ENCODE results near the gene ERG. TPM values are rescaled to one million over a fixed set of nuclear protein-coding genes. Genes with fewer than 3 reads are reported as not detected.
A peak's percentile ranks its signal among the peaks of the same experiment; 100 is the strongest.

ERG gene
- total RNA-seq, 1 donor from 2014 or later = 0.12 TPM

DNA sequence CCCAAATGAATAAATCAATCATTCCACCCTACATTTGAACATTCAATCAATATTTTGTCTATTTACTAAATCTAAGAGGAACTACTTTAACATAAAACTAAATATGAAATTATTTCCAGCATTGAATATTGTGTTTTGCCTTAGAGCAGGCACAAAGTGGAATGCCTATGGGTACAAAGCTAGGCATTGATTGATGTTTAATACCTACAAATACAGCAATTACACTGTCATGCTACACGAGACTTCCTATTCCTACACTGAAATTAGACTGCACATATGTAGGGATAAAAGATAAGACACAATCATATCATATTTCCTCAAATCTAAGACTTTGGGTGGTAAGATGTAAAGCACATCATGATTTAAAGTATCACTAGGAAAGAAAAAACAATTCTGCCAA is 12.9 kb upstream of the ERG start:
- Mint-ChIP-seq H3K36me3 (ENCODE audit: low read depth) (no peaks in the 10 kb centered on the region), H3K27me3 (peaks cover 21% of the 10 kb centered on the region), H3K9me3 (no peaks in the 10 kb centered on the region), H3K4me3 (no peak overlapping the region), H3K4me1 (peaks cover 13% of the 10 kb centered on the region), H3K27ac (no peak overlapping the region)
- no peak for DNase-seq
- intact Hi-C loops (cut with micrococcal nuclease) = no loop called here

DNA sequence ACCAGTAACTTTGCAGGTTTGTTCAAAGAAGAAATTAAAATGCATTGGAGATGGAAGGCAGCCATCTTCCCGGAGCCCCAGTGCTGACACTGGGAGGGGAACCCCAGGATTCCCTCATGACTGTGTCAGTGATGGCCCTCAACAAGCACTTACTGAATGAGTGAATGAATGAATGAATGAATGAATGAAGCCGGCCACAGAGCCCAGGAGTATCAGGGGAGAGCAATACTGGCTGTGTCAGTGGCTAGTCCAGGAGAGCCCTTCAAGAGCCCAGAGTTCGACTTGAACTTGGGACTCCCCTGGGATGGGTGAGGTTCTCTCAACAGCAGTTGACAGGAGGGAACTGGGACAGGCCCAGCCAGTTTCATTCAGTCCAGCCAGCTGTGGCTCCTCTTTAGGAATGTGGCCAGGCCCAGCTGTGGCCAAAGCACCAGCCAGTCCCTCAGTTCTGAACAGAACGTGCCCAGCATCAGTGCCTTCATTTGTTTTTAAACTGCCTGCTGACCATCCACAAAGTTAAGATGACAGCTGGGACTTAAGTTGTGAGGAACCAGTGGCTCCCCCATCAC is 9.2 kb upstream of the ERG start:
- H3K36me3 Mint-ChIP-seq (ENCODE audit: low read depth) = no peaks in the 10 kb centered on the region
- peaks cover 18% of the 10 kb centered on the region for H3K27me3 Mint-ChIP-seq
- H3K27ac Mint-ChIP-seq = no peak overlapping the region
- intact Hi-C loops (cut with micrococcal nuclease) = loop anchor here (5.0 kb wide), 2 partner anchors 205 to 225 kb away; no protein-coding TSS in a partner anchor
- no peak overlapping the region for H3K4me3 Mint-ChIP-seq
- DNase-seq = no peak
- H3K4me1 Mint-ChIP-seq = peaks cover 13% of the 10 kb centered on the region
- H3K9me3 Mint-ChIP-seq = no peaks in the 10 kb centered on the region

DNA sequence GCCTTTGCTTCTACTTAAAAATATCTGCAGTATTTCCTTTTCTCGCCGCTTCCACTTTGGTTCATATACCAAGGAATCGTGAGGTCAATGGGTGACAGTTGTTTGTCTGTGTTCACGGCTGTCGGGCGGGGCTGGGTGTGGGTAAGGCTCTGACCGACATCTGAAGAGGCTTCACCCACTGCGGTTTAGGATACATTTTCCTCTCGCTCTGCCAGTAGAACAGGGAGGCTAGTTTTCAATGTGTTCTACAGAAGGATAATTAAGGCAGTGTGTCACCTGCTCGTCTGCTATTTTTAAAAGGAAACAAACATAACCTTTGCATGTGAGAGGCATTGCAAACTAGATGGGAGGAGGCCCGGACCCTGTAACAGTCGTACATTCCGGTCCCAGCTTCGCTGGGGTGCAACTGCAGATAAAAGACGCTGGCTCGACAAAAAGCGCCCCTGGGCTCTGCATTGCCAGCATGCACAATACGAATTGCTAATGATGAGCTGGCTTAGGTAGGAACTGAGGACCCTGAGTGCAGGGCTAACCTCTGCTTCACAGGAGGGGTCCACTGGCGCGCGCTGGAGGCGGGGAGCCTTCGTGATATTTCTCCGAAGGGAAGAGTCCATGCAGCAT is 8.5 kb upstream of the ERG start:
- DNase-seq = peak; percentile 81
- Mint-ChIP-seq H3K27ac (peak overlapping the region; percentile 41), H3K27me3 (peaks cover 18% of the 10 kb centered on the region), H3K9me3 (no peaks in the 10 kb centered on the region), H3K4me1 (peaks cover 13% of the 10 kb centered on the region), H3K4me3 (peak overlapping the region; percentile 75), H3K36me3 (ENCODE audit: low read depth) (no peaks in the 10 kb centered on the region)
- intact Hi-C loops (cut with micrococcal nuclease) = loop anchor here (1.0 to 5.0 kb wide), 3 partner anchors 206 to 632 kb away; no protein-coding TSS in a partner anchor

DNA sequence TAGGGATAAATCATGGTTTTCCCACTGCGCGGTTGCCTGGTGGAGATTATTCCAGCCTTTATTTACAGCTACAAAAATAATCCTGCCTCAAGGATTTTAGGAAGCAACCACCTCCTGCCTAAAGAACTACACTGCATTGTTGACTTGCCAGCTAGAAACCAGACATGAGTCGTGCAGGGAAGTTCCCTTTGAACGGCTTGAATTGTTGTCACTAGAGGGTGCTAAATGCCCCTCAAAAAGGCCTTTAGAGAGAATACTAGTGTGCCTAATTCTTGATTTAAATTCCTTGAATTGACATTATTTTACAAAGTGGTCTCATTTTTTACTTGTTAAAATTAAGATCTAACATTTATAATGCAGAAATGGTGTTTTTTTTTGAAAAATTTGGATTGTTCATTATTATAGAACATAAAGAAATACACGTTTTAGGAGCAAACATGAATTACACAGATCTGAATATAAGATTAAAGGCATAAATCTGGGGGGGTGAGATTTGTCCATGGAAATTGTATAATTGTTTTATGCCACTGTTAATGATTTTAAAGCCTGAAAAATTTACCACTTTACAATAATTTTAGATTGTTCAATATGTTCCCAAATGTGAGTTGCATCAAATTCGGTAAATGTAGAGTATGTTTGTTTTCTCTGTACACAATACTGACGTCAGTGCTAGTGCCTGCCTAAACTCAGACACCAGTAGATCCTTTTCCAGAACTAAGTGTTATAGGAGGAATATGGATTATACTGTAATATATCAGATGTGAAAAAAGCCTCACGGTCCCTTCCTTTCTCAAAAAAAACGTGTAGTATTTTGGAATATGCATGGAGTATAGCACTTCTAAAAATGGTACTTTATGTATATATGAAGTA is 7.6 kb upstream of the ERG start:
- intact Hi-C loops (cut with micrococcal nuclease) = loop anchor here (1.0 to 5.0 kb wide), 3 partner anchors 206 to 632 kb away; no protein-coding TSS in a partner anchor

DNA sequence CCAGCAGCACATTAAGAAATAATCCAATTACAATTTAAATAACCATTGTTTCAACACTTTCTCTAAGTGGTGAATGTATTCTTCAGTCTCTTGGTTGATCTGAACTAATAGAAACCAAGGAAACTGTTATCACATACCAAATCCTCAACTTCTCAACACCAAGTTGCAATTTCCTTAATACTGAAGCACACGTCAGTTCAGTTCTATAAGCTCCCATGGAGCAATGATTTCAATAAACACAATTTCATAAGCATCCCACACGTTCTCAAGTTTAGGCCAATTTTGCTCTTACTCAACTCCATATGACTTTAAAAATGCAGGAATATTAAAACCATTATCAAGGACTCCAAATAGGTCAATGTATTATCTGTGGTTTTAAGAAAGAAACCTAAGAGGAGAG is 5.8 kb upstream of the ERG start:
- H3K27me3 Mint-ChIP-seq = peaks cover 21% of the 10 kb centered on the region
- no peaks in the 10 kb centered on the region for H3K9me3 Mint-ChIP-seq
- H3K4me3 Mint-ChIP-seq = no peak overlapping the region
- intact Hi-C loops (cut with micrococcal nuclease) = no loop called here
- DNase-seq = no peak
- peaks cover 14% of the 10 kb centered on the region for H3K4me1 Mint-ChIP-seq
- no peaks in the 10 kb centered on the region for H3K36me3 Mint-ChIP-seq (ENCODE audit: low read depth)
- H3K27ac Mint-ChIP-seq = no peak overlapping the region

More for the DNA sequence above, 7.6 kb upstream of the ERG start:
- peak; percentile 81 for DNase-seq
- Mint-ChIP-seq H3K27ac (no peak overlapping the region), H3K9me3 (no peaks in the 10 kb centered on the region), H3K4me3 (no peak overlapping the region), H3K27me3 (peaks cover 19% of the 10 kb centered on the region), H3K36me3 (ENCODE audit: low read depth) (no peaks in the 10 kb centered on the region), H3K4me1 (peaks cover 13% of the 10 kb centered on the region)

DNA sequence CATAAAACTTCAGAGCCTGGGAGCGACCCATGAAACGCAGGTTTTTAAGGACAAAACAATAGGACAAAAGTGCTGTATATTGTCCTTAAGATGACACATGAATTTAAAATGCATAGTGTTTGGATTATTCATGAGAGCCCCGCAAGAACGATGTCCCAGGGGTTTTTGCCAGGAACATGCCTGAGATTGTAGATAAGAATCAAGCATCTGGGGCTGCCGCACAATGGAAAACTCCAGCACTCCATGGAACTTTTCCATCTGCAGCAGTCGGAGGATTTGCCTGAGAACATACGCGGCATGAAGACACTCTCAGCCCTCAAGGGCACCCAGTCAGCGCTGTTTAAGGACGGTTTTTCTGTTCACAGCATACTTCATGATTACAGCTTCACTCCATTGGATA is 5.3 kb upstream of the ERG start:
- Mint-ChIP-seq H3K27me3 (peaks cover 26% of the 10 kb centered on the region), H3K4me3 (no peak overlapping the region)
- intact Hi-C loops (cut with micrococcal nuclease) = no loop called here

DNA sequence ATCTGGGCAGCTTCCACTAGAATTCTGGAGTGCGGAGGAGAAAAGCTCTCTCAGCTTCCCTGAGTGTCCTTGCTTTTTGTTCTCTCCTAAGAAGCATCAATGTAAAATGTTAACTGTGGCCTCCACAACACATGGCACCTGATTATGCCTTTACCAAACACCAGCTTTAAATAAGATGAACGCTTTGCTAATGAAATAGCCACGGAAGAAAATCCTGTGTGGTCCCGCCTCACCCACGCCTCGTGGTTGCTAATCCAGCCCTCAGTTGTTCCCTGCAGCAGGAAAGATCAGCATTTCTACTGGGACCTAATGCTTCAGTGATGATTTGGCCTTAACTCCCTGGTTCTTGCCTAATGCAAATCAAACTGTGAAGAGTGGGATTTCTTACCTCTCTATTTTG is 1.8 kb upstream of the ERG start:
- Mint-ChIP-seq H3K4me3 (no peak overlapping the region), H3K9me3 (no peaks in the 10 kb centered on the region), H3K4me1 (peaks cover 2% of the 10 kb centered on the region), H3K27me3 (peaks cover 48% of the 10 kb centered on the region), H3K36me3 (ENCODE audit: low read depth) (no peaks in the 10 kb centered on the region), H3K27ac (no peak overlapping the region)
- no peak for DNase-seq
- intact Hi-C loops (cut with micrococcal nuclease) = no loop called here

More for the DNA sequence above, 5.3 kb upstream of the ERG start:
- Mint-ChIP-seq H3K9me3 (no peaks in the 10 kb centered on the region), H3K4me1 (peaks cover 15% of the 10 kb centered on the region), H3K27ac (no peak overlapping the region), H3K36me3 (ENCODE audit: low read depth) (no peaks in the 10 kb centered on the region)
- no peak for DNase-seq

DNA sequence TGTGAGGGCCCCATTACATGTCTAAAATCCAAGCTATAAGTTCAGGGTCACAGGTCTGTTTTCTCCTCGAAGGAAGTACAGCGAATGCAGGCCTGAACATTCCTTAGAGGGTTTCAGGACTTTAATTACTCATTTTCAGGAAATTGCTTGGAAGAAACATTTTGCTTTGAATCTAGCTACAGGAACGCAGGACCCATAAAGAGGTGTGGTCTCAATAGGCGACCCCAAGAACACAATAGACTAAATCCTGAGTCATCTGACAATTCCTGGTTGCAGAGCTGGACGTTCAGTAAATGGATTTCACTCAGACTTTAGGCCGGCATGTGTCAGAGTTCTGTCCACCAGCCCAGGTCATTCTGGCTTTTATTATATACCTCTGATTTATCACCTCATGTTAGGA is 1.0 kb upstream of the ERG start:
- Mint-ChIP-seq H3K9me3 (no peaks in the 10 kb centered on the region), H3K27ac (no peak overlapping the region), H3K27me3 (peaks cover 52% of the 10 kb centered on the region), H3K36me3 (ENCODE audit: low read depth) (no peaks in the 10 kb centered on the region), H3K4me3 (no peak overlapping the region), H3K4me1 (peaks cover 2% of the 10 kb centered on the region)
- no peak for DNase-seq
- intact Hi-C loops (cut with micrococcal nuclease) = loop anchor here (10.0 kb wide), 1 partner anchor 156 kb away; no protein-coding TSS in a partner anchor

DNA sequence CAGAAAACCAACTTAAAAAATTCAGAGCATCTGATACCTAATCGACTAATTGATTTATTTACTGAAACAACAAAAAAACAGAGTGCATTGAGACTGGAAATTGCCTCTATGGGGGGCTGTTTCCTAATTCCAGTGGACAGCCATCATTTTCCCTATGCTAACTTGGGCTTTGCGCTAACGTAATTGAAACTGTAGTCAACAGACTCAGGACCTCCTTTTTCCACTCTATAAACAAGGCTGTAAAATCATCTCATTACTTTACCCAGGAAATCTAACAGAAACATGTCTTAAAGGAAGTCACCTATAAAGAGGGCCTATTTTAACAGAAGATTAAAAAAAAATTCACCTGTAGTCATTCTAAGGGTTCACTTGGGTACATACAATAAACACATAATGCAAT is 2.1 kb downstream of the ERG start:
- peaks cover 65% of the 10 kb centered on the region for H3K27me3 Mint-ChIP-seq

DNA sequence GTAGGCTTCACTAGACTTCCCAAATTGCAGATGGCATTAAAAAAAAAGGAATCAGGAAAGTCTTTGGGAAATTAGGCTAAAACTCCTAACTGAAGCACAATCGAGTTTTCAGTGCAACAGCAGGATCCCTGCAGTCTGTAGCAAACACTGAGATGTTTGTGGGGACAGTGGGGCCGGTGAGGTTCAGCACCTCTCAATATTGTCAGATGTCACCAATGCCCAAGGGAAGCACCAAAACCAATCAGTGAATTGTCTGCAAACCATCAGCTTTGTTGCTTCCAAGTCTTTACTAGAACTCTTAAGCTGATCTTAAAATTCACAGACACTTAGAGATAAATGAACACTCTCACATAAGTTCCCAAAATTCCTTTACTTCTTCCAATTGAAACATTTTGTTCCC is 2.6 kb downstream of the ERG start:
- Mint-ChIP-seq H3K4me1 (peaks cover 2% of the 10 kb centered on the region), H3K9me3 (no peaks in the 10 kb centered on the region), H3K27me3 (peaks cover 68% of the 10 kb centered on the region), H3K36me3 (ENCODE audit: low read depth) (no peaks in the 10 kb centered on the region), H3K27ac (no peak overlapping the region), H3K4me3 (no peak overlapping the region)
- intact Hi-C loops (cut with micrococcal nuclease) = loop anchor here (10.0 kb wide), 1 partner anchor 159 kb away; no protein-coding TSS in a partner anchor
- DNase-seq = no peak

More for the DNA sequence above, 2.1 kb downstream of the ERG start:
- Mint-ChIP-seq H3K4me1 (peaks cover 2% of the 10 kb centered on the region), H3K27ac (no peak overlapping the region), H3K9me3 (no peaks in the 10 kb centered on the region), H3K36me3 (ENCODE audit: low read depth) (no peaks in the 10 kb centered on the region), H3K4me3 (no peak overlapping the region)
- DNase-seq = no peak
- intact Hi-C loops (cut with micrococcal nuclease) = loop anchor here (10.0 kb wide), 1 partner anchor 159 kb away; no protein-coding TSS in a partner anchor

DNA sequence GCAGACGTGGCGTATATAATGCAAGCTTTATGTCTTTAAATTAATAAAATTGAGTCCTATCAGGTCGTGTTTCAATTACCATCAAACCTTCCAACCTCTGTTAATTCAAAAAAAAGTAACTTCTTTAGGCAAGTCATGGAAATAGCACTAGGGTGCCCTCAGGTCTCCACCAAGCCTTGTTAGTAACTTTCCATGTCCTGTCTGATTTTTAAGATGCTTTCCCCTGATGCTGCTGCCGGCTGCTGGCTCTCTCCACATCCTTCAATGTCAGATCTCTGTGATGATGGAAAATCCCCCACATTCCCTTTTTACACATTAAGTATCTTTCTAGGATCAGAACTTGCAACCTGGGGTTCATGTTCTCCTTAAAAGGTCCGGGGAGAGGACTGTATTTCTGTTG is 3.0 kb downstream of the ERG start:
- Mint-ChIP-seq H3K4me3 (no peak overlapping the region), H3K4me1 (peaks cover 2% of the 10 kb centered on the region), H3K9me3 (no peaks in the 10 kb centered on the region), H3K27me3 (peaks cover 66% of the 10 kb centered on the region), H3K27ac (no peak overlapping the region), H3K36me3 (ENCODE audit: low read depth) (no peaks in the 10 kb centered on the region)
- no peak for DNase-seq
- intact Hi-C loops (cut with micrococcal nuclease) = loop anchor here (10.0 kb wide), 1 partner anchor 160 kb away; no protein-coding TSS in a partner anchor

DNA sequence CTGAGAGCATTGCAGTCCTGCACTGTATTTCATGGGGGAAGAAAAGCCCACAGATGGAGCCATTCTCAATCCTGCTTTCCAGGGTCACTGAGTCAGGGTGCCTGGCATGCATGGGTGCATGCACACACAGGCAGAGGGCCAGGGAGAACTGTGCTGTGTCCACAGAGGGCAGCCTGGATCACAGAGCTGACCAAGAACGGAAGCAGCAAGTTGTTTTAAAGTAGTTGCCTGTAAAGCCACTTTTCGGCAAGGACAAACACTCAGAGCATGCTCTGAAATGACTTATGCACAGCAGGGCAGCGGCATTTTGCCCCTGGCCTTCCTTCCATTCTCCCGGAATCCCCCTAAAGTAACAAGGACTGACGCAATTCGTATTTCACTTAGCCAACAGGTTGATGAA is 3.6 kb downstream of the ERG start:
- no peak overlapping the region for H3K27ac Mint-ChIP-seq
- no peak overlapping the region for H3K4me3 Mint-ChIP-seq
- no peaks in the 10 kb centered on the region for H3K9me3 Mint-ChIP-seq
- H3K27me3 Mint-ChIP-seq = peaks cover 69% of the 10 kb centered on the region
- H3K36me3 Mint-ChIP-seq (ENCODE audit: low read depth) = no peaks in the 10 kb centered on the region
- intact Hi-C loops (cut with micrococcal nuclease) = loop anchor here (10.0 kb wide), 1 partner anchor 160 kb away; no protein-coding TSS in a partner anchor
- DNase-seq = no peak
- peaks cover 2% of the 10 kb centered on the region for H3K4me1 Mint-ChIP-seq

DNA sequence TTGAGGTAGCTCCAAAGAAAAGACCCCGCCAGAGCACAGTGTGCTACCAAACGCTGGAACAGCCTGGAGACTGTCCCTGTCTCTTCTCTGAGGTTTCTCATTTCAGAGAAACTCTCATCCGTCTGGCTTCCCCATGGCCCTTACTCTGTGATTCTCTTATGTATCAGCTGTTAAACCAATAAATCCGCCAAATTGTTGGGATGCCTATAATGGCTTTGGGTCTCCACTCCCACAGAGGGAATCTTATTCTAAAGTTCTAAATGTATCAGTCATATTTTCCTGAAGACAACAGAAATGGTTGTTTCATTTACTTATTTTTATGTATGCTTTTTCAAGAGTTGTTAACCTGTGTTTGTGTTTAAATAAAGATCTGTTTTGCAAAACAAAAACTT is 4.0 kb downstream of the ERG start:
- Mint-ChIP-seq H3K36me3 (ENCODE audit: low read depth) (no peaks in the 10 kb centered on the region), H3K27ac (no peak overlapping the region), H3K27me3 (peaks cover 68% of the 10 kb centered on the region), H3K9me3 (no peaks in the 10 kb centered on the region), H3K4me3 (no peak overlapping the region), H3K4me1 (peaks cover 2% of the 10 kb centered on the region)
- DNase-seq = no peak
- intact Hi-C loops (cut with micrococcal nuclease) = loop anchor here (10.0 kb wide), 1 partner anchor 161 kb away; no protein-coding TSS in a partner anchor

Measured in activated CD4-positive, alpha-beta T cell treated with anti-CD3 and anti-CD28 coated beads, Interleukin-2, amount 10 ng/mL, durations not matched to agents 24 days and 14 days (primary cell).